K562 (cell line): ENCODE results near the gene RYR3. TPM values are rescaled to one million over a fixed set of nuclear protein-coding genes. Genes with fewer than 3 reads are reported as not detected.

Source experiments
- ATAC-seq: fragments of 200-7000 bp; cut with Tn5 transposase; 3 replicates; pipeline ENCODE4 v1.9.1; 2020; ENCODE audit warnings: moderate library complexity
- BruUV-seq: library from RNA; stranded (reverse); fragments of 400-500 nt; replicated peaks from 2 replicates; lab custom pipeline; 2021; lab: Mats Ljungman, UMichigan
- CTCF ChIA-PET: fragments of 300-600 bp; formaldehyde crosslinking; extraction: SDS; loops from one replicate; lab custom pipeline; 2021; ENCODE audit warnings: low intra/inter-chr PET ratio; lab: Yijun Ruan, JAX
- POLR2A ChIA-PET: fragments of 300-600, 350-650 bp; sonication (Branson Sonifier 250); formaldehyde crosslinking; extraction: SDS; loops from one replicate; lab custom pipeline; 2021; ENCODE audit warnings: antibody characterized with exemption, inconsistent platforms; lab: Yijun Ruan, JAX
- DNase-seq, 4 experiments: peaks; one replicate each; pipeline versions ENCODE4 v3.0.0 to v3.0.0-alpha.2; 2011 to 2018; ENCODE audit warnings: low spot score in 3 of 4, mixed read lengths in 3 of 4; ENCODE audit errors: extremely low read depth in 1 of 4
- FAIRE-seq: peaks from 2 replicates; lab custom pipeline; 2011; peaks lifted over from hg19 to GRCh38; lab: Jason Lieb, UNC
- H2AFZ ChIP-seq: 2 replicates; pipeline ENCODE4 v1.6.0; 2011; ENCODE audit warnings: low read depth, low read length, control low read depth, inconsistent platforms
- H3K27ac ChIP-seq: fragments of 200-600 bp; 3 replicates; pipeline ENCODE4 v1.8.0; 2011; ENCODE audit warnings: low read depth, mild to moderate bottlenecking, control low read depth, inconsistent platforms, low read length, moderate library complexity, mixed read lengths; ENCODE audit errors: extremely low read depth
- H3K27me3 ChIP-seq, 2 experiments: fragments of 300-600 bp in 1 of 2; 2 replicates in 1 of 2; 3 replicates in 1 of 2; pipeline versions ENCODE4 v1.6.0 to v1.8.0; 2011; ENCODE audit warnings: inconsistent platforms in 2 of 2, low read length in 2 of 2, mild to moderate bottlenecking in 1 of 2, mixed read lengths in 1 of 2, moderate library complexity in 1 of 2; ENCODE audit not compliant: control insufficient read depth in 2 of 2, insufficient read depth in 2 of 2
- H3K36me3 ChIP-seq: fragments of 300-600 bp; 3 replicates; pipeline ENCODE4 v1.8.0; 2011; ENCODE audit warnings: mild to moderate bottlenecking, low read length, inconsistent platforms; ENCODE audit not compliant: control insufficient read depth, insufficient read depth
- H3K4me1 ChIP-seq, 2 experiments: fragments of 200-600 bp in 1 of 2; replicated peaks in 1 of 2; 2 replicates in 1 of 2; 3 replicates in 1 of 2; pipeline versions ENCODE4 v1.5.1 to v1.8.0; 2011; ENCODE audit warnings: inconsistent platforms in 2 of 2, low read length in 2 of 2, mild to moderate bottlenecking in 1 of 2, mixed read lengths in 1 of 2, moderate library complexity in 1 of 2; ENCODE audit not compliant: control insufficient read depth in 2 of 2, insufficient read depth in 2 of 2
- H3K4me2 ChIP-seq: 2 replicates; pipeline ENCODE4 v1.6.1; 2011; ENCODE audit warnings: low read length, control low read depth, inconsistent platforms, mixed read lengths; ENCODE audit not compliant: insufficient read depth
- H3K4me3 ChIP-seq: fragments of 200-600 bp; sonication (generic), shearing (Covaris generic); 2 replicates; pipeline ENCODE4 v1.5.1; 2016; ENCODE audit warnings: control low read depth, inconsistent platforms
- H3K79me2 ChIP-seq: fragments of 200-600 bp; 3 replicates; pipeline ENCODE4 v1.8.0; 2011; ENCODE audit warnings: low read length, inconsistent platforms; ENCODE audit not compliant: control insufficient read depth, insufficient read depth
- H3K9ac ChIP-seq, 2 experiments: 2 replicates each; pipeline versions ENCODE4 v1.6.0 to v1.6.1; 2011; ENCODE audit warnings: low read depth in 2 of 2, low read length in 2 of 2, control low read depth in 1 of 2, inconsistent platforms in 1 of 2, mild to moderate bottlenecking in 1 of 2, mixed read lengths in 1 of 2; ENCODE audit not compliant: insufficient read depth in 1 of 2
- H3K9me1 ChIP-seq: one replicate; pipeline ENCODE4 v1.6.0; 2011; ENCODE audit warnings: inconsistent platforms, mild to moderate bottlenecking, low read length, moderate library complexity; ENCODE audit not compliant: control insufficient read depth, insufficient read depth
- H3K9me3 ChIP-seq: replicated peaks from 2 replicates; pipeline ENCODE4 v1.5.1; 2011; ENCODE audit warnings: low read depth, low read length, inconsistent platforms; ENCODE audit not compliant: control insufficient read depth, insufficient read depth
- H4K20me1 ChIP-seq: replicated peaks from 2 replicates; pipeline ENCODE4 v1.6.1; 2011; ENCODE audit warnings: low read length, inconsistent platforms, mixed read lengths; ENCODE audit not compliant: control insufficient read depth, insufficient read depth
- E2F3 ChIP-seq: fragments of 250-450 bp; sonication (Bioruptor Pico); IDR thresholded peaks from 2 replicates; pipeline ENCODE4 v1.4.0; 2020; ENCODE audit warnings: mild to moderate bottlenecking
- KAT7 ChIP-seq: sonication (generic); formaldehyde crosslinking; IDR thresholded peaks from 2 replicates; pipeline ENCODE4 v1.8.0; 2022; ENCODE audit warnings: missing genetic modification reagents, mild to moderate bottlenecking, borderline replicate concordance
- MEIS2 ChIP-seq: fragments of 450-650 bp; IDR thresholded peaks from 2 replicates; pipeline ENCODE4 v1.6.1; 2014; ENCODE audit warnings: mild to moderate bottlenecking; ENCODE audit not compliant: partially characterized antibody
- PREB ChIP-seq: sonication (generic); formaldehyde crosslinking; IDR thresholded peaks from 2 replicates; pipeline ENCODE4 v1.8.1; 2023; ENCODE audit warnings: mild to moderate bottlenecking, missing genetic modification reagents
- ZNF507 ChIP-seq: conservative IDR thresholded peaks from 2 replicates; pipeline ENCODE4 v1.6.1; 2017; ENCODE audit warnings: missing genetic modification characterization, missing compliant biosample characterization
- WGBS: fragments of 100-300 bp; shearing (Covaris generic); methylation state at CpG from one replicate; pipeline ENCODE4 v1.1.6; 2016; ENCODE audit warnings: low coverage, mixed read lengths; ENCODE audit not compliant: insufficient coverage; ENCODE audit errors: missing lambda C conversion rate; 5-methylcytosine and 5-hydroxymethylcytosine counted together
- in situ Hi-C: fragments of 300-500 bp; cut with MboI; formaldehyde crosslinking; loops from 4 replicates; pipeline ENCODE4 v1.15.0; 2018; ENCODE audit warnings: inconsistent platforms, mixed read lengths
- intact Hi-C: fragments of 100-400 bp; cut with micrococcal nuclease; formaldehyde crosslinking; loops from 2 replicates; pipeline ENCODE4 v1.14.2; 2022
- polyA plus RNA-seq, 8 experiments: library from polyadenylated mRNA; depleted of rRNA in 4 of 8; stranded (reverse) in 5 of 8; unstranded in 3 of 8; fragments of >200 nt; fragmentation: Nextera tagmentation in 2 of 8; fragmentation: Illumina TruSeq in 1 of 8; extraction: Ambion mirVana in 2 of 8; extraction: Trizol in 1 of 8; gene quantifications; 2 replicates each; pipeline versions ENCODE4 v1.2.1 to v1.2.3, GENCODE V29; 2011 to 2014; ENCODE audit warnings: inconsistent platforms in 1 of 8, missing spikeins in 1 of 8
- total RNA-seq, 7 experiments: library from RNA; depleted of rRNA in 6 of 7; stranded (reverse); fragments of >200 nt in 6 of 7; fragmentation: Illumina TruSeq in 2 of 7; extraction: Trizol in 2 of 7; gene quantifications; 2 replicates each; pipeline versions ENCODE4 v1.2.1 to v1.2.3, GENCODE V29; 2011 to 2021; ENCODE audit warnings: low replicate concordance in 1 of 7

The RYR3 gene
- total and polyA plus RNA-seq, 9 of the 15 experiments (the other 6 are each of a cell fraction or from before 2014, with no cell fraction given): 0.04 TPM; not detected in 8

- Histone ChIP-seq H3K4me1 (no peaks in the 10 kb centered on the region), H3K9me3 (no peaks in the 10 kb centered on the region), H3K27me3 (peaks cover 0 to 4% of the 10 kb centered on the region in 2 experiments; a peak in 1 of 5 replicates), H3K9me1 (no peaks in the 10 kb centered on the region), H4K20me1 (no peaks in the 10 kb centered on the region), H3K9ac (no peak overlapping the region), H3K4me3 (no peak overlapping the region), H3K27ac (no peak overlapping the region)
- DNase-seq: no peak
- no TSS peak for BruUV-seq
- intact Hi-C loops: no loop called here
- no peak for TF ChIP-seq PREB (CRISPR knock-in tag)
- TF ChIP-seq E2F3 (CRISPR knock-in tag): no peak
- TF ChIP-seq ZNF507 (tag): no peak
- TF ChIP-seq KAT7 (CRISPR knock-in tag): no peak
- no peak for TF ChIP-seq MEIS2
- TF ChIP-seq, all 486 proteins: peak for 0
- no peak for ATAC-seq
- ChIA-PET CTCF (no interaction called here), POLR2A (no interaction called here)
- H3K4me2 ChIP-seq: no peak overlapping the region
- no peaks in the 10 kb centered on the region for H3K36me3 ChIP-seq
- no peak for FAIRE-seq
- in situ Hi-C loops: no loop called here
- WGBS: 10% methylated on average over 3 of the region's 3 CpGs
- H3K79me2 ChIP-seq: no peaks in the 10 kb centered on the region
- H2AFZ ChIP-seq: no peak overlapping the region
These were observed 597.6 kb downstream of the RYR3 start for GRCh38 chr15:33908406-33908805.
